A172 (cell line): ENCODE results near the gene MED10. TPM values are rescaled to one million over a fixed set of nuclear protein-coding genes. Genes with fewer than 3 reads are reported as not detected.

ENCODE experiments used
- DNase-seq: peaks from one replicate; pipeline ENCODE4 v3.0.0-alpha.2; 2015; ENCODE audit warnings: low spot score
- total RNA-seq: library from RNA; depleted of rRNA; stranded (reverse); fragments of >200 nt; shearing (Covaris generic); gene quantifications from 2 replicates; pipeline ENCODE4 v1.2.3, GENCODE V29; 2014; rRNA removed

MED10 gene, protein sequence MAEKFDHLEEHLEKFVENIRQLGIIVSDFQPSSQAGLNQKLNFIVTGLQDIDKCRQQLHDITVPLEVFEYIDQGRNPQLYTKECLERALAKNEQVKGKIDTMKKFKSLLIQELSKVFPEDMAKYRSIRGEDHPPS
- 20.5 and 28.6 TPM in 2 replicates for total RNA-seq

DNA sequence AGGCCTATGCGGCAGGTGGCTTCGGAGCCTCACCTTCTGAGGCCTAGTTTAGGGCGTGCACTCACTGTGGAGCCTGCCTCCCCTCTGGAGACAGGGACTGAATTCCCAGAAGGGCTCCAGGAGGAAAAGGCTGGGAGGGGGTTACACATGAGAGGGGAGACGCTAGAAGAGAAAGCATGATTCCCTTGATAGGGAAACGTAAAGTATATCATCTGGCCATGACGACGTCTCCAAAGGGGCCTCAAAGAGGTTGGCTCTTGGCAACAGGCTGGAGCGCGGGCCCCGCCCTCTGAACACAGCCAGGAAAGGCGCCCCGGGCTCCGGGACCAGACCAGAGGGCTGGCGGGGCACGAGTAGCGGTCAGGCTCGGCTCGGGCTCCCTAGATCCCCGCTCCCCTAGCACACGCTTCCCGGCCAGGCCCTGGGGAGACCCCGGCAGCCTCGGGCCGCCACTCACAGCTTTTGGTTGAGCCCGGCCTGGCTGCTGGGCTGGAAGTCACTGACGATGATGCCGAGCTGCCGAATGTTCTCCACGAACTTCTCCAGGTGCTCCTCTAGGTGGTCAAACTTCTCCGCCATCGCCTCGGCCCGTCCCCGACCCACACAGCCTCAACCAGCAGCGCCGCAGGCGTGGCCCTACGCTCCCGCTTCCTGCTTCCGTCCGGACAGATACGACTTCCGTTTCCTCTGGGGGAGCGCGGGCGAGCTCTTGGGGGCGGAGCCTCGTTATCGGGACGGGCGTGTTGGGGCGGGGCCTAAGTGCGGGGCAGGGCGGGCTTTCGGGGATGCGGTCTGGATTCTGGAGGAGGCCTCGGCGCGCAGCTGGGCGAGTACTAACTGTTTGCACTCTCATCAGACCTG lies at the start of gene MED10:
Gene MED10, minus strand, starts transcription at position 643 of the 861 bp plus-strand sequence. Its CDS starts 64 bp downstream, at position 579.
- peak; percentile 92 for DNase-seq

DNA sequence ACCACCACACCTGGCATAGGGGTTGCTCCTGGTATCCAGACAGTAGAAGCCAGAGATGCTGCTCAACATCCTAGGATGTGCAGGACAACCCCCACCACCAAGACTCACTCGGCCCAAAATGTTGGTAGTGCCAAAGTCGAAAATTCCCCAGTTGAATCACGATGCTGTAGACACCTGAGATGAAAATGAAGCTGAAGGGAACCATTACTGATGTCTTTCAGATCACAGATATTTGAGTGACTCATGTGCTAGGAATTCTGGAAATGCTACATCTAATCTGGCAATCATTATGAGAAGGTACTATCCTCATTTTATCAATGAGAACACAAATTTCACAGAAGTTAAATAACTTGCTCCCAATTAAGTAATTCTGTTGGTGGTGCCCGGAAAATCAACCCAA lies 49.3 kb upstream of the MED10 start:
- DNase-seq = peak; percentile 58

DNA sequence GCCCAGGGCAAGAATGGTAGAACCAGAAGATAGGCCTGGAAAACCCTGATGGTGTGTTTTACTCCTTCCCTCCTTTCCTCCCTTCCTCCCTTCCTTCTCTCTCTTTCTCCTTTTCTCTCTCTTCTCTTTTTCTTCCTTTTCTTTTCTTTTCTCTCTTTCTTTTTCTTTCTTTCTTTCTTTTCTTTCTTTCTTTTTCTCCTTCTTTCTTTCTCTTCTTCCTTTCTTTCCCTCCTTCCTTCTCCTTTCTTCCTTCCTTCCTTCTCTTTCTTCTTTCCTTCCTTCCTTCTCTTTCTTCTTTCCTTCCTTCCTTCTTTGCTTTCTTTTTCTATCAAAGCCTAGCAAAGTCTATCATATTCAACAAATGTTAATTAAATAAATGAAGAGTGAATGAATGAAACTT lies 46.4 kb upstream of the MED10 start:
- DNase-seq = no peak

DNA sequence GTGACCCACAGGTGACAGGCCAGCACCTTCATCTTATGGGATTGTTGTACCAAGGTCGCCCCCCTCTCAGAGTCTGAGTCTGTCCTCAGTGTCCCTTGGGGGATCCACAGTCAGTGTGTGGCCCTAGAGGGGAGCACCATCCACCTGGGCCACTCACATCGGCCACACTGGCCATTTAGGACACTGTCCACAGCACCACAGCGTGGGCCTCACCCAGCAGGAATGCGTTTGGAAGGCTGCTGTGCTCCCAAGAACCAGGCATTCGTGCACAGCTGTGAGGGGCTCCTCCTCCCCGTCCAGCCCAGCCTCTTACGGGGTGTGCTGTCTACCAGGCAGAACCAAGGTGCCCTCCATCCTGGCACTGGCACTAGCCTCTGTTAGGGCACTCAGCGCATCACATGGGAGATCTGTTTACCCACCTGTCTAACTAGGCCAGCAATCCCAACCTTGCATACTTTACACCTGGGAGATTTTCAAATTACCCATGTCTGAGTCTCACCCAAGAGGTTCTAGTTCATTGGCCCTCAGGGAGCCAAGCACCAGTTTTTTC lies 45.8 kb upstream of the MED10 start:
- no peak for DNase-seq

DNA sequence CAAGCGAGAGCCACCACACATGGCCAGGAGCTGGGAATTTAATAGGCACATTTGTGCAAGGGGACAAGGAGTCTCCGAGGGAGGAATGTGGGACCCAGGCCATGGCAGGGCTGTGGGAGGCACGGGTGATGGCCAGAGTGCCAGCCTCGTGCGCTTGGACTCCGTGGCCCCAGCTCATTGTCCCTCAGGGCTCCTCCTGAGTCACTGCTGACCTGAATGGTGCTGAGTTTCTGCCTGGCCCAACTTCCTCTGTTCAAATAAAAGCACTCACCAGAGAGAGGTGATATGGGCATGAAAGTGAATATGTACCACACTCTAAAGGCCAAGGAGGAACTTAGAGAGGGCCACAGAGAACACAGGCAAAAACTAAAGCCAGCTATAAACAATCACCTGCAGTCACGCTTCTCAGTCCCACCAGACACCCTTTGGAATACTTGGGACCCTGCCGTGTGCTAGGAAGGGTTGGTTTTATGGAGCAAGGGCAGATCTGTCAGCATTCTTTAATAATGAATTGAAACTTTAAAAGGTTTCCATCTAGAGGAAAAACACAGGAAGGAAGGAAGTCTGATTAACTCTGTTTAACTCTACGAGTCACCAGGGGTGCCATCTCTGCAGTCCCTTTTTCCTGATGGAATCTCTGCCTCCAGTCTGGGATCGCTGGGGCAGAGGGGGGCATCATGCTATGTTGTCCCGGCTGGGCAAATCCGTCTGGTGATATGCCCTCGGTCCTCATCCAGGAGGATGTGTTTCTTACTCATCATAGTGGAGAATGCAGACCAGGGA lies 45.2 kb upstream of the MED10 start:
- no peak for DNase-seq

GRCh38 chr5:6419340-6419852 lies 41.0 kb upstream of the MED10 start:
- DNase-seq = peak; percentile 89

DNA sequence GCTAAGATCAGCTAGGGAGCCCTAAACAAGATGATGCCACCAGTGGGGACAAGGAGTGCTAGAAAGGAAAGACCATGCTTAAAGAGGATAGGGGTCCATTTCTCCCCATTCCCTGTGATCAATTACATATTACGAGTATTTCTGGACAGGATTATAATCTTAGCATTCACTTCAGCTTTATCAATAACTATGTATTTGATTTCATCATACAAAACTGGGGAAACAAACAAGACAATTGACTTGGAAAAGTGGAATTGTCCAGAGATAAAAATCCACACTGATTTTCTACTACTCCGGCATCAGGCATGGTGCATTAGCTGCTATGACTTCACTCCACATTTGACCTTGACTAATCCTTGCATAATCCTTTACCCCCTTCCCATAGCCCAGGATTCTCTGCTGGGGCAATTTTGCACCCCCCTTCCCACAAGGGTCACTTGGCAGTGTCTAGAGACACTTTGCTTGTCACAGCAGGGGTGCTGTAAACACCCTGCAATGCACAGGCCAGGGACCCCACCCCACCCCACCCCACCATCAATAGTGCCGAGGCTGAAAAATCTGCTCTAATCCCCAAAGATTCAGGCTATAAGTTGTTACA lies 40.4 kb upstream of the MED10 start:
- no peak for DNase-seq

DNA sequence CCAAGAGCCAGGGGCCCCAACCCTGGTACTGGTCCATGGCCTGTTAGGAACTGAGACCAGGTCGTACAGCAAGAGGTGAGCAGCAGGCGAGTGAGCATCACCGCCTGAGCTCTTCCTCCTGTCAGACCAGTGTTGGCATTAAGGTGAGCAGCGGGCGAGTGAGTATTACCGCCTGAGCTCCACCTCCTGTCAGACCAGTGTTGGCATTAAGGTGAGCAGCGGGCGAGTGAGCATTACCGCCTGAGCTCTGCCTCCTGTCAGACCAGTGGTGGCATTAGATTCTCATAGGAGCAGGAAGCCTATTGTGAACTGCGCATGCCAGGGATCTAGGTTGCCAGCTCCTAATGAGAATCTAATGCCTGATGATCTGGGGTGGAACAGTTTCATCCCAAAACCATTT lies 39.3 kb upstream of the MED10 start:
- DNase-seq = no peak

DNA sequence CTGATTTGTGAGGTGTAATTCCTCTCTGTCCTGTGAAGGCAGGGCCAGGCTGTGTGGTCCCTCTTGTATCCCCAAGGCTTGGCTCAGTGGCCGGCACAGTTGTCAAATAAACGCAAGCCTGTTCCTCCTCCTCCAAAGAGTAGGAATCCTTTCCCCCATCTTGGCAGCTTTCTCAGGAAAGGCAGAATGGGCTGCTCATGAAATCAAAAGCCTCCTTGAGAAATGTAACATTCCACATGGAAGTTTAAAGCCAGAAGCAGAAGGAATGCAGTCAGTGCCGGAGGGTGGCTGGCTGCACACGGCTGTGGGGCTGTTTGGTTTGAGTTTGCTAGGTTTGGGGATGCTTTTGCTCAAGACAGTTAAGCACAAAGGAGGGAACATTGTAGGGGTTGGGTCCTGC lies 34.5 kb upstream of the MED10 start:
- no peak for DNase-seq

GRCh38 chr5:6411141-6411540 lies 32.8 kb upstream of the MED10 start:
- no peak for DNase-seq

DNA sequence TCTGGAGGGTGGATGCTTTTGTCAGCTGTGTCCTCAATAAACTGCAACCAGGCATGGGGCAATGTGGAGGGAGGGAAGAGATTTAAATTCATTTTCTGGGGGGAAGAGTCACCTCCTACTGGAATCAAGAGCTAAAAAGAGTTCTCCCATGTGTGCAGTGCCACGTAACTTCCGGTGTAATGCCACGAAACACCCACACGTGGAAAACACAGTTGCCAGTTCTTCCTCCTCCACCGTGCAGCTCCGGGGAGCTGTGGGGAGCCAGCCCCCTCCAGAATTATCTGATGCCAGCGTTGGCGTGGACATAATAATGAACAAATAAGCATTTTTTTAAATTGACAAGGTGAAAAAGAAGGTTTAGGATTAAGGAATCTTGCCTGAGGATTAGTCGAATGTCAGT lies 32.1 kb upstream of the MED10 start:
- DNase-seq = no peak

GRCh38 chr5:6408627-6409446 lies 30.5 kb upstream of the MED10 start:
- DNase-seq = peak; percentile 73

DNA sequence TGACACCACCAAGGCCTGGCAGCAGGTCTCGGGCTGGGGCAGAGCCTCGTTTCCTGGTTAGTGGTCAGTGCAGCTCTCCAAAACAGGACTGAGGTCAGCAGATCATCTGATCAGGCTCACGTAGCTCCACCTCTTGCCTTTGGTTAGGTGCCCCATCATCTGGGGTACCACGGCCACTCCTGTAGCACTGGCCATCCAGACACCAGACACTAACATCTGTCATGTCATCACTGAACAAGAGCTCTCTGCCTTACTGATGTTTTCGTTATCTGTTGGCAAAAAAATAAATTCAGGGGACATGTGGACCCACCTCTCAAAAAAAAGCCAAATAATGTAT lies 29.9 kb upstream of the MED10 start:
- DNase-seq = no peak

DNA sequence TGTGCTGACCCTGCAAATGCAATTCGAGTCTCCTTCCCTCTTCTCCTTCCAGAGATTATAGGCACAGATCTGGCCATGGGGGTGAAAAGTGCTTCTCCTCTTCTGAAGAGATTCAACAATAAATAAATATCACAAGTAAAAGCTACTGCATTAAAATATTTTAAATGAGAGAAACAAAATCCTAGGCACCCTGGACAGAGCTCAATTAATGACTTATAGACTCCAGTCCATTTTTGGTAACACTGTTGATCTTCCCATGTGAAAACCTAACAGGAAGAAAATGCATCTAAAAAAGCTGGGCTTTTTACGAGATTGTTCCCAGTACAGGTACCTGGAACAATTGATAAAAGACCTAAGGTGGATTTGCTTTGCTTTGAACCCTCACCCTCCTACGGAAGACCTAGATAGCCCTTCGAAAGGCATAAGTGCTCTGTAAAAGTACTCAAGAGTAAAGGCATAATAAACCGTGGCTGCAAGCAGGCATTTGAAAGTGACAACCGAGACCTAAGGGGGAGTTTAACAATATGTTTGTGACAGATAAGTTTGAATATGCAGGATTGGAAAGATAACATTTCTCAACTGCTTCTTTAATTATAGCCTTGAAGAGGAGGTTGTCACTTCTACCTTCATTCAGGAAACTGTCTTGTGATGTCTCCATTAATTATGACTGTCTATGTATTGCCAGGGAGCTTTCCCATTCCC lies 29.4 kb upstream of the MED10 start:
- no peak for DNase-seq

- no peak for DNase-seq
Observed at GRCh38 chr5:6405591-6405990, 27.2 kb upstream of the MED10 start.

GRCh38 chr5:6404129-6404528 lies 25.8 kb upstream of the MED10 start:
- DNase-seq = peak; percentile 69

GRCh38 chr5:6403416-6403815 lies 25.1 kb upstream of the MED10 start:
- no peak for DNase-seq

GRCh38 chr5:6402939-6403338 lies 24.6 kb upstream of the MED10 start:
- no peak for DNase-seq

GRCh38 chr5:6401410-6401809 lies 23.1 kb upstream of the MED10 start:
- DNase-seq = no peak
